SK-N-MC (cell line): ENCODE measurements around the gene CTNNBIP1.

Source experiments
- EZH2 ChIP-seq: fragments of 200-600 bp; sonication (generic); IDR thresholded peaks from one replicate; pipeline ENCODE4 v1.6.1; 2017; ENCODE audit warnings: antibody characterized with exemption
- FOXP2 ChIP-seq: optimal IDR thresholded peaks from 2 replicates; pipeline ENCODE3; 2011; ENCODE audit warnings: mild to moderate bottlenecking, moderate library complexity; ENCODE audit not compliant: insufficient read depth; ENCODE audit errors: extremely low read length, control extremely low read depth
- POLR2AphosphoS5 ChIP-seq: IDR thresholded peaks from 2 replicates; pipeline ENCODE4 v1.6.1; 2012; ENCODE audit warnings: mild to moderate bottlenecking, low read depth, low read length, borderline replicate concordance

DNA sequence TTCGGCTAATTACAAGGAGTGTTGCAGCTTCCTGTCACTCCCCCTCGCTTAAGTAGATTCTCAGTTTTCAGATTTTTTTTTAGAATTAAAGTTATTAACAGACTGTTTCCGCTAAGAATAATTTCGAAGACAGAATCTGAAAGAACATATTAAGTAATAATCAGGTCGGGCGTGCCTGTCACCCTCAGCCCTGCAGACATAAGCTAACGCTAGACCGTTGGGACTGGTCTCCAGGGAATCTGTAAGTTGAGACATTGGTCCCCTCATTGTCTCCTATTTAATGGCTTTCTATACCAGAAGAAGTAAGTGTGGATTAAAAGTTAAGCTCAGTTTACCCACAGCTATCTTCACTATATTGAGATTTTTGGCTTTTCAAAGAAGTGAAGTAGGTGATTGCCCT, 47.7 kb upstream of the CTNNBIP1 start:
- TF ChIP-seq POLR2AphosphoS5 (no peak), EZH2 (no peak), FOXP2 (no peak)
